PC-3 (cell line): Measurements from ENCODE around the gene GRIPAP1. TPM values are rescaled to one million over a fixed set of nuclear protein-coding genes. Genes with fewer than 3 reads are reported as not detected.

Source experiments
- ATAC-seq: fragments of 200-7000 bp; cut with Tn5 transposase; 2 replicates; pipeline ENCODE4 v1.9.1; 2020; ENCODE audit warnings: mild to moderate bottlenecking, moderate library complexity
- BruUV-seq: library from RNA; stranded (reverse); fragments of 400-500 nt; replicated peaks from 2 replicates; lab custom pipeline; 2021; lab: Mats Ljungman, UMichigan
- CTCF ChIA-PET: fragments of 300-600 bp; sonication (Branson Sonifier 250); formaldehyde crosslinking; loops from one replicate; lab custom pipeline; 2022; ENCODE audit warnings: antibody characterized with exemption; lab: Charles Lee
- POLR2A ChIA-PET: fragments of 300-600 bp; sonication (Branson Sonifier 250); formaldehyde crosslinking; loops from one replicate; lab custom pipeline; 2022; ENCODE audit warnings: antibody characterized with exemption; ENCODE audit not compliant: unreplicated experiment; lab: Charles Lee
- DNase-seq: peaks from one replicate; pipeline ENCODE4 v3.0.0-alpha.2; 2015
- H2AFZ ChIP-seq: fragments of 300-600 bp; sonication (generic); 2 replicates; pipeline ENCODE4 v1.6.0; 2016; ENCODE audit warnings: antibody characterized with exemption, low read length
- H3F3A ChIP-seq: fragments of 300-600 bp; sonication (generic); one replicate; pipeline ENCODE4 v1.6.0; 2017; ENCODE audit warnings: antibody characterized with exemption, low read length, control low read depth, mild to moderate bottlenecking; ENCODE audit not compliant: unreplicated experiment
- H3K27ac ChIP-seq: fragments of 300-600 bp; sonication (generic); 2 replicates; pipeline ENCODE4 v1.5.1; 2016; ENCODE audit warnings: mild to moderate bottlenecking, low read length
- H3K27me3 ChIP-seq: fragments of 300-600 bp; sonication (generic); 2 replicates; pipeline ENCODE4 v1.6.1; 2016; ENCODE audit warnings: low read length, mixed read lengths
- H3K36me3 ChIP-seq: fragments of 300-600 bp; sonication (generic); 2 replicates; pipeline ENCODE4 v1.6.1; 2016; ENCODE audit warnings: low read depth, mixed run types, low read length, mixed read lengths
- H3K4me1 ChIP-seq: fragments of 300-600 bp; sonication (generic); 2 replicates; pipeline ENCODE4 v1.5.1; 2016; ENCODE audit warnings: low read length; ENCODE audit not compliant: insufficient read depth
- H3K4me2 ChIP-seq: fragments of 300-600 bp; sonication (generic); 2 replicates; pipeline ENCODE4 v1.6.0; 2016; ENCODE audit warnings: low read length
- H3K4me3 ChIP-seq: fragments of 300-600 bp; sonication (generic); 2 replicates; pipeline ENCODE4 v1.5.1; 2016; ENCODE audit warnings: mild to moderate bottlenecking, low read length, mixed read lengths
- H3K79me2 ChIP-seq: fragments of 300-600 bp; sonication (generic); 2 replicates; pipeline ENCODE4 v1.6.1; 2017; ENCODE audit warnings: low read length, mixed read lengths
- H3K9ac ChIP-seq: fragments of 300-600 bp; sonication (generic); 2 replicates; pipeline ENCODE4 v1.6.0; 2016; ENCODE audit warnings: mild to moderate bottlenecking, low read length
- H3K9me2 ChIP-seq: fragments of 300-600 bp; sonication (generic); replicated peaks from 2 replicates; pipeline ENCODE4 v1.6.1; 2016; ENCODE audit warnings: mixed run types, low read length, mixed read lengths
- H3K9me3 ChIP-seq: fragments of 300-600 bp; sonication (generic); 2 replicates; pipeline ENCODE4 v1.6.1; 2016; ENCODE audit warnings: low read length, mixed read lengths
- H4K20me1 ChIP-seq: fragments of 300-600 bp; sonication (generic); 2 replicates; pipeline ENCODE4 v1.6.1; 2016; ENCODE audit warnings: low read length, mixed read lengths
- EZH2 ChIP-seq: fragments of 300-600 bp; sonication (generic); IDR thresholded peaks from one replicate; pipeline ENCODE4 v1.6.1; 2017; ENCODE audit warnings: antibody characterized with exemption, mild to moderate bottlenecking, low read length; ENCODE audit not compliant: unreplicated experiment
- EZH2phosphoT487 ChIP-seq: fragments of 300-600 bp; sonication (generic); IDR thresholded peaks from 2 replicates; pipeline ENCODE4 v1.6.1; 2018; ENCODE audit warnings: mild to moderate bottlenecking, antibody characterized with exemption, low read length, borderline replicate concordance
- intact Hi-C: fragments of 100-400 bp; cut with micrococcal nuclease; formaldehyde crosslinking; loops from 2 replicates; pipeline ENCODE4 v1.9.0; 2023
- total RNA-seq: library from RNA; depleted of rRNA; stranded (reverse); fragments of >200 nt; gene quantifications from 2 replicates; pipeline ENCODE4 v1.2.3, GENCODE V29; 2014
- TF ChIP-seq, protein P1 (sequence below): fragments of 300-600 bp; sonication (generic); conservative IDR thresholded peaks from 2 replicates; pipeline ENCODE4 v1.5.1; 2017; ENCODE audit warnings: antibody characterized with exemption, low read depth, mild to moderate bottlenecking, low read length

The GRIPAP1 gene
- total RNA-seq, 1 experiment from 2014 or later: 31.1 TPM

DNA sequence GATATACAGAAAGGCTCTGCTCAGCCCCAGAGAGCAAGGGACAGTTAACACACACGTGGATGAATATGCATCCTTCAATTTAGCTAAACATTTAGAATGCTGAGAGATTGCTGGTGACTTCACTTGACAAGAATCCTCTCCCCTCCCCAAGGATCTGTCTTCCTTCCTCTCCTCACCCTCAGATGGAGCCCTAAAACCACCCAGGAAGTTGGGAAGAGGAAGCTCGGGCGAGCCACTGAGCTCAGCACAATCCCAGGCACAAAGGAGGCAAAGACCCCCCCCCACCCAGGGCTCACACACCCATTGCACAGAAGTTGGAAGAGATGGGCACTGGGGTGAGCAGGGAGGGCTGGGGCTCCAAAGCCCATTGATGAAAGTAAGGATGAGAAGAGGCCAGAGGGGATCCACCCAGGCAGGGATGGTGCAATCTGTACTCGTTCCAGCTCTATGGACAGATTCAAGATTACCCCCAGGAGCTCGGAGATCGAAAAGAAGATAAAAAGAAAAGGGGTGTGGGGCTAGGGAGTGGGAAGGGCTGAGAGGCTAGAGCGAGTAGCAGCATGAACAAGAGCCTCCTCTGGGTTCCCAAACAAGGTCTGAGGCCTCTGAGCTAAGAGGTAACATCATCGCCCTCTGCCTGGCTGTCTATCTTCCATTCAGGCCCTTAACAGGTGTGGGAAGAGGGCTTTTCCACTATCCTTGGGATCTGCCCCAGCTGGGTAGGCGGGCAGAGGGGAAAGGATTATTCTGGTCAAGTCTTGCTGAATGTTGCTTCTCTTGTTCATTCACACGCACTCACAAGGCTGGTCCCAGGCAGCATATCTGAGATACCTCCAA lies 39.9 kb upstream of the GRIPAP1 start:
- ChIA-PET CTCF (no interaction called here), POLR2A (interaction anchor here (0.6 kb wide), 3 partner anchors 84 to 193 kb away, joined by 4 to 6 read pairs (median 4); partner anchors contain the start of gene CCDC22)
- Histone ChIP-seq H3K36me3 (peaks cover 14% of the 10 kb centered on the region), H3K27me3 (no peaks in the 10 kb centered on the region), H3K4me2 (peak overlapping the region; percentile 91), H3K4me1 (peaks cover 42% of the 10 kb centered on the region), H3K79me2 (peaks cover 41% of the 10 kb centered on the region), H3K9ac (peak overlapping the region; percentile 91), H2AFZ (peak overlapping the region; percentile 52; the same call in 1 of the 2 replicates), H3K27ac (peak overlapping the region; percentile 65), H4K20me1 (no peaks in the 10 kb centered on the region), H3F3A (no peaks in the 10 kb centered on the region), H3K9me3 (no peaks in the 10 kb centered on the region), H3K4me3 (peak overlapping the region; percentile 96), H3K9me2 (no peaks in the 10 kb centered on the region)
- peak; percentile 60 for DNase-seq
- TF ChIP-seq EZH2phosphoT487 (no peak), EZH2 (no peak)
- TF ChIP-seq, protein P1, sequence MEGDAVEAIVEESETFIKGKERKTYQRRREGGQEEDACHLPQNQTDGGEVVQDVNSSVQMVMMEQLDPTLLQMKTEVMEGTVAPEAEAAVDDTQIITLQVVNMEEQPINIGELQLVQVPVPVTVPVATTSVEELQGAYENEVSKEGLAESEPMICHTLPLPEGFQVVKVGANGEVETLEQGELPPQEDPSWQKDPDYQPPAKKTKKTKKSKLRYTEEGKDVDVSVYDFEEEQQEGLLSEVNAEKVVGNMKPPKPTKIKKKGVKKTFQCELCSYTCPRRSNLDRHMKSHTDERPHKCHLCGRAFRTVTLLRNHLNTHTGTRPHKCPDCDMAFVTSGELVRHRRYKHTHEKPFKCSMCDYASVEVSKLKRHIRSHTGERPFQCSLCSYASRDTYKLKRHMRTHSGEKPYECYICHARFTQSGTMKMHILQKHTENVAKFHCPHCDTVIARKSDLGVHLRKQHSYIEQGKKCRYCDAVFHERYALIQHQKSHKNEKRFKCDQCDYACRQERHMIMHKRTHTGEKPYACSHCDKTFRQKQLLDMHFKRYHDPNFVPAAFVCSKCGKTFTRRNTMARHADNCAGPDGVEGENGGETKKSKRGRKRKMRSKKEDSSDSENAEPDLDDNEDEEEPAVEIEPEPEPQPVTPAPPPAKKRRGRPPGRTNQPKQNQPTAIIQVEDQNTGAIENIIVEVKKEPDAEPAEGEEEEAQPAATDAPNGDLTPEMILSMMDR: no peak
- intact Hi-C loops: loop anchor here (5.0 kb wide), 2 partner anchors 120 to 145 kb away; partner anchors contain the start of genes MAGIX, PQBP1 and TIMM17B
- BruUV-seq: TSS peak; percentile 62
- peak; percentile 1; the same call in 1 of the 2 replicates for ATAC-seq

DNA sequence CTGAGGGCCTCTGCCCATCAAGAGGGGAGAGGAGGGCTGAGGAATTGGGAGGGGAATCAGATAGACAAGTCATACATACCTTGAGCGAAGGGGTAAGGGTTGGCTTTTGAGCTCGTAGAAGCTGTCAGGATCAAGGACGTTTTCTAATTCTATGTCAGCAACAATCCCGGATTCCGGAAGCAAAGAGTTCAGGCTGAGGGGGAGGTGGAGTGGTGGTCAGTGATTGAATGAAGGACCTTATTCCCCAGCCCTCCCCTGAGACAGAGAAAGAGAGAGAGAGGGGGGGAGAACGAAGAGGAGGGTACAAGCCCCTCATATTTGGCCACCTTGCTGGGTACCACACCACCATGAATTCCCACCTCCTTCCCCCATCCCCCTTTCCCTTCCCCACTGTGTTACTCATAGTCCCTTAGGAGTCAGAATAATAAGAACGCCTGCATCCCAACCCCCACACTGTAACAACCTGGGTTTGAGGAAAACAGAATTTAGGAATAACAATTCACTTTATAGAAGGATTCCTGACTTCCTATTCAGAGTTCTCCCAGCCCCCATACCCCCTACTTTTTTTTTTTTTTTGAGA lies 38.4 kb upstream of the GRIPAP1 start:
- TF ChIP-seq EZH2: no peak
- TF ChIP-seq, protein P1: no peak
- no peak for TF ChIP-seq EZH2phosphoT487
- Histone ChIP-seq H3K27me3 (no peaks in the 10 kb centered on the region), H3K9ac (peak overlapping the region; percentile 49), H3K79me2 (peaks cover 41% of the 10 kb centered on the region), H3K4me2 (peak overlapping the region; percentile 91), H3K9me3 (no peaks in the 10 kb centered on the region), H3K27ac (peak overlapping the region; percentile 84), H3K4me1 (peaks cover 42% of the 10 kb centered on the region), H2AFZ (no peak overlapping the region), H3F3A (no peaks in the 10 kb centered on the region), H3K4me3 (peak overlapping the region; percentile 96), H3K9me2 (no peaks in the 10 kb centered on the region), H3K36me3 (peaks cover 14% of the 10 kb centered on the region), H4K20me1 (no peaks in the 10 kb centered on the region)
- intact Hi-C loops: loop anchor here (5.0 kb wide), 2 partner anchors 122 to 143 kb away; partner anchors contain the start of genes MAGIX, PQBP1 and TIMM17B
- ChIA-PET CTCF (no interaction called here), POLR2A (interaction anchor here (0.6 kb wide), 2 partner anchors 37 to 1020 kb away, joined by 3 to 9 read pairs; no protein-coding TSS in a partner anchor)
- ATAC-seq (no peak), DNase-seq (peak; percentile 35)
- BruUV-seq: no TSS peak
